Endometrial microvascular endothelial cells (primary cell): Measurements from ENCODE around the gene NOTO. TPM values are rescaled to one million over a fixed set of nuclear protein-coding genes. Genes with fewer than 3 reads are reported as not detected.
"Not testable (repeated sequence)": the region's sequence is repeated elsewhere in the genome, so short reads cannot be mapped to it uniquely, and the experiment has no call there.

Source experiments
- in situ Hi-C: cut with HindIII; loops from 2 replicates; pipeline ENCODE4 v1.10.0; 2017; ENCODE audit warnings: low sequenced_read_pairs, low pct_unique_long_range_greater_than_20kb; ENCODE audit errors: inconsistent ontology term
- total RNA-seq: library from RNA; depleted of rRNA; stranded (reverse); fragments of >200 nt; gene quantifications from one replicate; pipeline ENCODE4 v1.2.3, GENCODE V29; 2015; ENCODE audit errors: inconsistent ontology term

Gene NOTO
- total RNA-seq, 1 donor from 2014 or later = not detected

DNA sequence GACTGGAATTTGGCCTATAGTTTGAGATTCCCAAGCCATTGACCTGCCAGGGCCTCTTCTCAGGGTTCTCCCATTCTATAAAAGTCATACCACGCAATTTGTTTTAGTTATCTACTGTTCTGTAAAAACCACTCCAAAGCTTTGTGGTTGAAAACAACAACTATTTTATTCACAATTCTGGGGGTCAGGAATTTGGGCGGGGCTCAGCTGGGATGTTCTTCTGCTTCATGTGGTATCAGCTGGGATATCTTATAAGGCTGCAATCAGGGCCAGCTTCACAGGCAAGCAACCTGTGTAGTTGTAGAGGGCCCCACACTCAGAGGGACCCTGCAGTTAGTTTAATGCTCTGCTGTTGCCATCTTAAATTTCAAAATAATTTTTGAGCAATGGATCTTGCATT, 16.4 kb upstream of the NOTO start:
- in situ Hi-C loops = loop anchor here (25.0 kb wide), 1 partner anchor 299 kb away; the partner anchor contains the start of gene SPR

DNA sequence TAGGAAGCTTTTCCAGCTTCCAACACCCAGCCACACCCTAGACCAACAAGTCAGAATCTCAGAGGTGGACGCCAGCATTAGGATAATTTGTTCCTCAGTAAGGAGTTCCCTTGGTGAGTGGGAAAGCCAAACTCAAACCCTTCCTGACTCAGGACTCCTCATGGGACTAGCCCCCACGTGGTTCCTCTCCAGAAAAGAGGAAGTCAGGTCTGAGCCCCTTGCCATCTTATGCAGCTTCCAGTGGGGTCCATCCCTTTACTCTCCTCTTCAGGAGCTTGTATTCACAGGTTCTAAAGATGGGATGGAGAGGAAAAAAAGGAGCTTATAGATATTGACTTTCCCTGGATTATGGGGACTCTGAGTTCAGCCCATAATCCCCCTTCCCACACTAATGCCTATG, 14.8 kb upstream of the NOTO start:
- in situ Hi-C loops = loop anchor here (25.0 kb wide), 1 partner anchor 300 kb away; the partner anchor contains the start of gene SPR

DNA sequence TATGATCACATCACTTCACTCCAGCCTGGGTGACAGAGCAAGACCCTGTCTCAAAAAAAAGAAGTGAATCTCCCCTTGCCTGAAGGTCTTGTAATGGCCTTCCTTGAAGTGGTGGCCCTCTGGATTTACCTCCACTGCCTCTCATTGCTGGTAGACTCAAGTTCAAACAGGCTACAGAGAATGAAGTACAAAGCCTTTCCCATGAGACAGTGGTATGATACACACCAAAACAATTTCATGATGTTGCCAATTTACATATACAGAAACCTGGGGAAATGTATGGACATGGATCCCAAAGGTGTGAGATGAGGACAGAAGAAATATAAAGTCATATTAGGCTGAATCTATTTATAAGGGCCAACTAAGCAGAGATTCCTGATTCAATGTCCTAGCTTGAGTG, 4.8 kb upstream of the NOTO start:
- in situ Hi-C loops = loop anchor here (25.0 kb wide), 1 partner anchor 310 kb away; the partner anchor contains the start of gene SPR

DNA sequence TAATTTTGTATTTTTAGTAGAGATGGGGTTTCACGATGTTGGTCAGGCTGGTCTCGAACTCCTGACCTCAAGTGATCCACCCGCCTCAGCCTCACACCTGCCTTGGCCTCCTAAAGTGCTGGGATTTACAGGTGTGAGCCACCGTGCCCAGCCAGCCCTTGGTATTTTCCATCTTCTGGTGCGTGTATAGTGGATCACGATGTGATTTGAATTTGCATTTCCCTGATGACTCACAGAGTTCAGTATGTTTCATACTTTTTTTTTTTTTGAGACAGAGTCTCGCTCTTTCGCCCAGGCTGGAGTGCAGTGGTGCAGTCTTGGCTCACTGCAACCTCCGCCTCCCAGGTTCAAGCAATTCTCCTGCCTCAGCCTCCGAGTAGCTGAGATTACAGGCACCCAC, 2.1 kb upstream of the NOTO start:
- in situ Hi-C loops = not testable (repeated sequence)

DNA sequence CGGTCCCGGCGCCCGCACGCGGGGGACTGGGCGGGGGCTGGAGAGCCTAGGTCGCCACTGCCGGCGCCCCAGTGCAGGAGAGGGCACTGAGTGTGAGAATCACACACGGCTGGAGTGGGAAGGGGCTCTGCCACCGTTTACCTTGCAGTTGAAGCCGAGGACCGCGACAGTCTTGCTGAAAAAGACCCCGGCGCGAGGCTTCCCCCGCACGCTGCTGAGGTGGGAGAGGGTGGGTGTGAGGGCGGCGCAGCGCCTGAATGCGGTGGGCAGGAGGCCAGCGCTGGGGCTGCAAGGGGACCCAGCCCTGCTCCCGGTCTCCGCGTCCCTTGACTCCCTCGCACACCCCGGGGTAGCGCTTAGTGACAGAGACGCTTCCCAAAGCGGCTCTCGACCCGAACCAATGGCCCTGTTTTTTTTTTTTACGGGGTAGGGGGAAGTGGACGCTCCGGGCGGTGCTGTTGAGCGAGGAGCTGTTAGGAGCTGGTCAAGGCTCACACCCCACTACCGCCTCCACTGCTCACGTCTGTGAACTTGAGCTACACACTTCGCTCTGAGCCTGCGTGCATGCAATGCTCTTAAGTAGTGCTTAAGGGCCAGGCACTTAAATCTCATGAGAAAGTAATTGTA, 794 bp downstream of the NOTO start:
- in situ Hi-C loops = no loop called here

DNA sequence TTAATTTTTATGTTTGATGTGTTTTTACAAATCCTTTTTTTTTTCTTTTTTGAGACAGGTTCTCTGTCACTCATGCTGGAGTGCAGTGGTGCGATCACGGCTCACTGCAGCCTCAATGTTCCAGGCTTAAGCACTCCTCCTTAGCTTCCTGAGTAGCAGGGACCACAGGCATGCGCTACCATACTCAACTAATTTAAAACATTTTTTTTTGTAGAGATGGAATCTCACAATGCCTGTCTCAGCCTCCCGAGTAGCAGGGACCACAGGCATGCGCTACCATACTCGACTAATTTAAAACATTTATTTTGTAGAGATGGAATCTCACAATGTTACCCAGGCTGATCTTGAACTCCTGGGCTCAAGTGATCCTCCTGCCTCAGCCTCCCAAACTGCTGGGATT, 3.2 kb downstream of the NOTO start:
- in situ Hi-C loops = no loop called here

DNA sequence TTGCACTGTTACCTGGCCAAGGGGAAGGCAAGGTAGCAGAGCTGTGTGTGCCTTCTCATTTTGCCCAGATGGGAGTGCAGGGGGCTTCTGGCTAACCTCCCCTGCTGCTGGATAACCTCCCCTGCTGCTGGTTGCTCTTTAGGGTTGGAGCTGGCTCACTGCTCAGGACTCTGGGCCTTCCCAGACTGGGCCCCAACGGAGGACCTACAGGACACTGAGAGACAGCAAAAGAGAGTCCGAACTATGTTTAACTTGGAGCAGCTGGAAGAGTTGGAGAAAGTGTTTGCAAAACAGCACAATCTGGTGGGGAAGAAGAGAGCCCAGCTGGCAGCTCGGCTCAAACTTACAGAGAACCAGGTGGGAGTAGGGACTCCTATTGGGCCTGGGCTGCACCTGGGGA, 5.9 kb downstream of the NOTO start:
- in situ Hi-C loops = no loop called here

DNA sequence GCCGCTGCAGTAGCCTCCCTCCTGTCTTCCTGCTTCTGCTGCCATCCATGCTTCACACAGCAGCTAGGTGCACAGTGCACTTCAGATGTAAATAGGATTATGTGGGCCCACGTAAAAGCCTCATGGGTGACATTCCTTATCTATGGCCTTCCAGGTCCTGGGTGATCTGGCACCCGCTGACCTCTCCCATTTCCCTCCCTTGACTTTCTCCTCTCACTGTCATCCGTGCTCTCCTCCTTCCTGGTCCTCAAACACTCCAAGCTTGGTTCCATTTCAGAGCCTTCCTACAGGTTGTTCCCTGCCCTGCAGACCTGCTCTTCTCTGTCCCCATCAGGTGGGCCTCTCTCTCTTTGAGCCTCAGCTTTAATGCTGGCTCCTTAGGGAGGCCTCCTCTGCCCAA, 7.6 kb downstream of the NOTO start:
- in situ Hi-C loops = no loop called here

DNA sequence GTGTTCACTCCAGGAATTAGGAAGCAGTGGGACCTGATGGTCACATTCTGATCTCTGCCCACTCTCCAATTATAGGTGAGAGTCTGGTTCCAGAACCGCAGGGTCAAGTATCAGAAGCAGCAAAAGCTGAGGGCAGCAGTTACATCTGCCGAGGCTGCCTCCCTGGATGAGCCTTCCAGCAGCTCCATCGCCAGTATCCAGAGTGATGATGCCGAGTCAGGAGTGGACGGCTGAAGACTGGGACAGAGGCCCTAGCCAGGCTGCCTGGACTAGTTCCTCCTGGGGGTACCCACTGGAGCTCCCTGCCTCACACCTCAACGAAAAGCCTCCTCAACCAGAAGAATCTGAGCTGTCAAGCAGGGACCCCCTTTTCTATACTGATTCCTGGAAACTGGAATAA, 8.3 kb downstream of the NOTO start:
- in situ Hi-C loops = no loop called here

DNA sequence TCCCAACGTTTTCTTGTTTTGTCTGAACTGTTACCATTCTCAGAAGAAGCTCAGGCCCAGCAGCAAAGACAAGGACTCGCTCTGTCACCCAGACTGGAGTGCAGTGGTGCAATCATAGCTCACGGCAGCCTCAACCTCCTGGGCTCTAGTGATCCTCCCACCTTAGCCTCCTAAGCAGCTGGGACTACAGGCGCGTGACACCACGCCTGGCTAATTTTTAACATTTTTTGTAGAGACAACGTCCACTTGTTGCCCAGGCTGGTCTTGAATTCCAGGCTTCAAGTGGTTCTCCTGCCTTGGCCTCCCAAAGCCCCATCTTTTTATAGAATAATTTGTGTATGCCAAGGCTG, 9.7 kb downstream of the NOTO start:
- in situ Hi-C loops = no loop called here

DNA sequence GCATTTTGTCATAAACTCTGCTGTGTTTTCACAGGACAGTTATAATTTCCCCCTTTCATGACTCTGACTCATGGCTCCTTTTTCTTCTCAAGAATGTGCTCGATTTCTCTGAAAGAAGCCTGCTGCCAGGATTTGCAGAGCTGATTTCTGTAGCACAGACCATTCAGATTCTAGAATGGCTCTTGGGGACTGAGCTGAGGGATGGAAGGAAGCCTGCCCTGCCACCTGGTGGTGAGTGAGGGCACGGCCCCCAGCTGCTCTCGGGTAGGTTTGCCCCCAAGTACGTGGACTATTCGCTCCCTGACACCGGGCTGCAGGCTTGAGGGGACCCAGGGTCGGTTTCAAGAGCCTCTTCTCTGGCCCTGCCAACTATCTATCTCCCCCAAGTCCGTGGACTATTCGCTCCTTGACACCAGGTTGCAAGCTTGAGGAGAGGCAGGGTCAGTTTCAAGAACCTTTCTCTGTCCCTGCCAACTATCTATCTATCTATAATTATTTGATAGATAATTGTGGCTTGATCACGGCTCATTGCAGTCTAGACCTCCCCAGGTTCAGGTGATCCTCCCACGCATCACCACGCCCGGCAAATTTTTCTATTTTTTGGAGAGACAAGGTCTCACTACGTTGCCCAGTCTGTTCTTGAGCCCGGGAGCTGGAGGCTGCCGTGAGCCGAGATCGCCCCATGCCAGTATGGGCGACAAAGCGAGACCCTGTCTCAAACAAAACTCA, 10.2 kb downstream of the NOTO start:
- in situ Hi-C loops = no loop called here

DNA sequence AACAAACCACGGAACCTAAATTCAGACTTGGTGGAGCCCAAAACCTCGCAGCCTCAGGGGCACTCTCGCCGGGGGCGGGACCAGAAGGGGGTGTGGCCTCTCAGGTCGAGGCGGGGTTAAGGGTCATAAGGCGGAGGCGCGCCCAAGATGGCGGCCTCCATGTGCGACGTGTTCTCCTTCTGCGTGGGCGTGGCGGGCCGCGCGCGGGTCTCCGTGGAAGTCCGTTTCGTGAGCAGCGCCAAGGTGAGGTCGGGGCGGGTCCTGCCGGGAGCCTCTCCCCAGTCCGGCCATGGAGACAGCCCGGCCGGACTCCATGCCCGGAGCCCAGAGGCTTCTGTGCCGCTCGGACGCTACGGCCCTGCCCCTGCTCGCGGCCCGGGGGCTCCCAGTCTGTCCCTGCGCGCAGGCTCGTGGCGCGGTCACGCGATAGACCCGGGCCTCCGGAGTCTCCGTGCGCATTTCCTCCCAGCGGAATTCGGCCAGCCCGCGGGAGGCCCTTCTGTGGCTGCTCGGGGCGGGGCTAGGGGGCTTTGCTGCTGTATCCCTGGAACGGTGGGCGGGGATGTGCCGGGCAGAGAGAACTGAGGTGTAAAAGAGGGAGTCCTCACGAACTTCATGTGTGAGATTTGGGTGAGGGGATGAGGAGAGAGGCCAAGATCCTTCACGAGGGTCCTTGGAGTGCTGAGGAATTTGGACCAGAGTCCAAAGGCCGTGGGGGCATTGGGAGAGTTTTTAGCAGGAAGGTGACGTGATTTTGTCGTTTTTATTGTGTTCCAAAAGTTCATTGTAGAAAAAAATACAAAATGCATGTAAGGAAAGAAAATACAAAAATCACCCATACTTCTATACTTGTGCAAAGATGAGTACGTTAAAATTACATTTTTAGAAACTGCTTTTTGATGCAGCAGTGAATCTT, 12.0 kb downstream of the NOTO start, which contains the start of gene SMYD5:
Gene SMYD5, plus strand, starts transcription at position 126 of the 916 bp plus-strand sequence. Its CDS starts 22 bp downstream, at position 148.
- in situ Hi-C loops = no loop called here

DNA sequence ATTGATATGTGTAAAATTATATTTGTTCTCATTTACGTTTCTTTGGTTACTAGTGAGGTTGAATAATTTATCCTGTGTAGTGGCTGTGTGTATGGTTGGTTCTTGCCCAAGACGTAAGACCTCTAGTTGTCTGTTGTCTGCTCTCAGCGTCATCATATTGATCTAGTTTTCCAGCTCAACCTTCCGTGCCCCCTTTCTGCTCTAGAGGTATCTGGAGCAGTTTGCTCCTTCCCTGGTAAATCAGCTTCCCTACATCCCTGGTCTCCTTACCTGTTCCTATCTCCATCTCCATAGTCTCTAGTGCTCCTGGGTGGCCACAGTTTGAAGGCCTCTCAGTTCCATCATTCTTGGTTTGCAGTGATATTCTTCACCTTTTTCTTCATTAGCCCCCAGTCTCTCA, 12.9 kb downstream of the NOTO start:
- in situ Hi-C loops = no loop called here

DNA sequence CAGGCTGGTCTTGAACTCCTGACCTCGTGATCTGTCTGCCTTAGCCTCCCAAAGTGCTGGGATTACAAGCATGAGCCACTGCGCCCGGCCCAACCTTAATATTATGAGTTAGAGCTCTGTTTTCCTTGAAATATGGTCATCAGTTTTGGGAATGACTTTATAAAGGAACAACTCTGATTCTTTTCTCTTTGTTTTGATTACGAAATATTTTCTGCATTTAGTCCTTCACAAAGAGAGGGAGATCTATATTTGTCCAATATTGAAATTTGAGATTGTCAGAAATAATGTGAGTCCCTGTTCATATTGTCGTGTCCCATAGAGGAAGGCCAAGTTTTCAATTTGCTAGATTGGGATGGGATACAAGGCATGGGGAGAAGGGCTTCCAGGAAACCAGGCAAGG, 14.8 kb downstream of the NOTO start:
- in situ Hi-C loops = no loop called here

DNA sequence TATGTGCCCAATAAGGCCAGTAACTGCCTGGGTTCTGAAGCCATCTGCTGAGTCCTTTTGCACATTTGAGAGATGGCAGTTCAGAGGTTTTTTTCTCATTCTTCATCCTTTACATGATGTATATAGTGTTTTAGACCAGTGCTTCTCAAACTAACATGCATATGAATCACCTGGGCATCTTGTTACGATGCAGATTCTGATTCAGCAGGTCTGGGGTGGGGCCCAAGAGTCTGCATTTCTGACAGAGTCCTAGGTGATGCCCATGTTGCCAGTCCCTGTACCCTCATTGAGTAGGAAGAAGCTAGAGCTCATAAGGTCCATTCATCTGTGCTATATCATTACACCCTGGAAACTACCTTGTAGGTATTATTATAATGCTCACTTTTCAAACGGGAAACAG, 15.5 kb downstream of the NOTO start:
- in situ Hi-C loops = no loop called here

DNA sequence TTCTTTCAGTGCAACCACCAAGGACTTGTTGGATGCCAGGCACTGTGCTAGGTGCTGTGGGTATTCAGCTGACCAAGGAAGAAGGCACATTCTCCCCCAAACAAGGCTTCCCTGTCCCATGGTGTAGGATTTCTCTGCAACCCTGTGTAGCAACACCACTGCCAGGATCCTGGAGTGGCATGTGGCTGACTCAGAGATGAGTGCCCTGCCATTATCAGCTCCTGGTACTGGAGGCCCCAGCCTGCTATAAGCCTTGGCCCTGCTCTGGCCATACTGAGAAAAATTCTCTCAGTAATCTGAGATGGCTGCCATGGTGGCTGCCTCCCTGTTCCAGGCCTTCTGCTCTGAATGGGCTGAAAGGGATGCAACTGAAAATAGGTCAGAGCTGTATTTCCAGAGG, 15.9 kb downstream of the NOTO start:
- in situ Hi-C loops = no loop called here

DNA sequence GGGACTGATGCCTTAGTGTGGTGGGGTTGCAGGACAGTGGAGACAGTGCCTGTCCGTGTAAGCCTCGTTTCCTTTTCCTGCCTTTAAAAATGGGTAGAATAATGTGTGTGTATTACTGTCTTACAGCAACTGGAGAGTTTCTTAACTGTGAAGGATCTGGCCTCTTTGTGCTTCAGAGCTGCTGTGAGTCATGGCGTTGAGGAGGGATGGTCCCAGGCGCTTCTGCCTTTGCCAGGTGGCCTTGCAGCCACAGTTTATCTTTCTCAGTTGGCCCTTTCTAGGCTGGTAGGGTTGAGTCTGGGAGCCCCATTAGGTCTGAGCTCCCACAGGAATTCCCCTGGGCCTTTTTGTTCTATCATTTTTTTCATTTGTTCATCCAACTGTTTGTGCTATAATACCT, 21.4 kb downstream of the NOTO start:
- in situ Hi-C loops = no loop called here

DNA sequence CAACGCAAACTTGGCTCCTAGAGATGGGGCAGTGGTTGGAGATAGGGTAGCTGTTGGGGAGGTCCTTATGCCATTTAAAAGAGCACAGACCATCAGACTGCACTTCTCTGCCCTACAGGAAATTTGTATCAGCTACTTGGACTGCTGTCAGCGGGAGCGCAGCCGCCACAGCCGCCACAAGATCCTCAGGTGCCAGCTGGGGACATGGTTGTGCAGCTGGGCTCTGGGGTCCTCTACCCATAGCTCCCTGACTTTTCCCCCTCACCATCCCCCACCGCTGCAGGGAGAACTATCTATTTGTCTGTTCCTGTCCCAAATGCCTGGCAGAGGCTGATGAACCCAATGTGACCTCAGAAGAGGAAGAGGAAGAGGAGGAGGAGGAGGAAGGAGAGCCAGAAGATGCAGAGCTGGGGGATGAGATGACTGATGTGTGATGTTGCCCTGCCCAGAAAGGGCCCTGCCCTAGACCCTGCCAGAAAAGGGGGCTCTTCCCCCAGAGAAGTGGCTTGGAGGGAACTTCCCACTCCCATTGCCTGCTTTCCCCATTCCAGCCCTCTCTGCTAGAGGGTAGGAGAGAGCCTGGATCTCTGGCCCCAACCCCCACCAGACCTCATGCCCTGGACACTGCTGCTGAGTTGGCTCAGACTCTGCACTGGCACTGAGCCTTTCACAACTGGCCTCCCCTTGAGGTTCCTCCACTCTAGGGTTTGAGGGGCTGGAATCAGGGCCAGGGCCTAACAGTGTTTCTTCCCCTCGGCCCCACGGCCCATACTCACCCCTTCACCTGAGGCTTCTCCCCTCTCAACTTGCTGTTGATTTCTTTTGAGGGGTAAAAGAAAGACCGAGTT, 23.4 kb downstream of the NOTO start:
- in situ Hi-C loops = no loop called here

DNA sequence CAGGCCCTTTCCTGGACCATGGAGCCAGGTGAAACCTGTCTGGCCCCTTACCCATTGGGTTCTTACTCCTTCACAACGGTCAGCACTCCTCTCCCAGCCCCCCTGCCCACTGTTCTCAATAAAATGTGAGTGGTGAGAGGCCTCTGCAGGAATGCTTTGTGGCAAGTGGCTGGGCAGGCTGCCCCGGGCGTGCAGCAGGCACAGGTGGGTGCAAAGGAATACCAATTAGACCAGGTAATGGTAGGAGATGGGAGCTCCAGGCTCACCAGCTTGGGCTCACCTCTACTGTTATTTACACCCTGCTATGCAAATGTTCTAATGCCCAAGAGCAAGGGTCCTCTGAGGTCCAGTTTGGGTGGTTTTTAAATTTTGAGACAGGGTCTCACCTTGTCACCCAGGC, 24.7 kb downstream of the NOTO start:
- in situ Hi-C loops = no loop called here
